Endometrial microvascular endothelial cells (primary cell): ENCODE results near the gene FOXN4. TPM values are rescaled to one million over a fixed set of nuclear protein-coding genes. Genes with fewer than 3 reads are reported as not detected.

Experiments used
- in situ Hi-C: cut with HindIII; loops from 2 replicates; pipeline ENCODE4 v1.10.0; 2017; ENCODE audit warnings: low sequenced_read_pairs, low pct_unique_long_range_greater_than_20kb; ENCODE audit errors: inconsistent ontology term
- total RNA-seq: library from RNA; depleted of rRNA; stranded (reverse); fragments of >200 nt; gene quantifications from one replicate; pipeline ENCODE4 v1.2.3, GENCODE V29; 2015; ENCODE audit errors: inconsistent ontology term

The FOXN4 gene
- total RNA-seq, 1 donor from 2014 or later = not detected

DNA sequence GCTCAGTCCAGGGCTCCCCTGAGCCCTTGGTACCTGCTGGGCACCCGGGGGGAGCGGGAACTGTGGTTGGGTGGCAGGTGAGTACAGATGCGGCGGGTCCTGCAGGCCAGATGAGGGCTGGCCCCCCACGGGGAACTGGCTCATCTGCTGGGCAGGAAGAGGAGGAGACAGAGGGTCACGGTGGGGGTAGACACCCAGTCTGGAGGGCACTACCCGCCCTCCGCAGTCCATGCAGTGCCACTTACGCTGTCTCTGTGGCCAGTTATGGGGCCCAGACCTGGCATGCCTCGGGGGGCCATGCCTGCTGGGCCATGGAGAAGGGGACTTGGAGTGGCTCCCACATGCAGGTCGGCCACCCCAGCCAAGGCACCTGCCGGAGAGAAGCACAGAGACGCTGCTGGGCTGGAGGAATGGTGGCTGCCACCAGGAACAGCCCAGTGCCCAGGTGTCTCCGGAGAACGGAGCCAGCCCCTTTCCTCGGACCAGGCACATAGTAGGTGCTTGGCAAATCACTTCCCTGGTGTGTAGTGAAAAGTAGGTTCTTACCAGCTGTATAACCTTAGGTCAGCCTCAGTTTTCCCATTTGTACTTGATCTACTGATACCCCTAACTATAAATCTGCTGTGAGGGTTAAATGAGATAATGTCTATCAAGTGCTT lies 21.1 kb downstream of the FOXN4 start:
- in situ Hi-C loops = no loop called here

DNA sequence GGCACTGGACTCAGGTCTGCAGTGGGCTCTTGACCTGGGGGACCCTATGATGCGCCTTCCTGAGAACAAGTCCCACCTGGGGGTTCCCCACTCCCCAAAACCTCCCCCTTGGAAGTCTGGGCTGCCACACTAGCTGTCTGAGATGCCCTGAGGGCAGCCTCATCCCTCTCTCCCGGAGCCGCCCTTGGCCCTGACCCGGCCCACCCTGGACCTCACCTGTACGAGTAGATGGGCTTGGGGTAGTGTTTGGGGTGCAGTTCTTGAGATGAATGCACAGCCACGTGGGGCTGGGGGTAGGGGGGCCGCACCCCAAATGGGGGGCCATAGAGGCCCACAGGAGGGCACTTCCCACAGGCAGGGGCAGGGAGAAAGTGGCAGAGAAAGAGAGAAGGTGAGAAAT lies 21.9 kb downstream of the FOXN4 start:
- in situ Hi-C loops = no loop called here

DNA sequence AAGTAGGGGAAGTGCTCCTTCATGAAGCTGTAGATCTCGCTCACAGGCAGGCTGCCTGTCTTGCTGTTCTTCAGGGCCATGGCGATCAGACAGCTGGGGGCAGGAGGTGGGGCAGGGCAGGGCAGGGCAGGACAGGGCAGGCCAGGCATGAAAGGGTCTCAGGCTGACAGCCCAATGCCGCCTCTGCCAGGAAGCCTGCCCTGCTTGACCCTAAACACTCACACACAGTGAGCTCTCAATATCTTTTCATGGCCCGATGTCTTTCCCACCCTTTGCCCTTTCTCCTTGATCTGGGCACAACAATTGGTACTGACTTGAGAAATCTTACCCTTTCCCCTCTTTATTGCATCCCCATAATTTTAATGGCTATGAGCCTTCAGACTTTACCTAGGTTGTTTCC lies 22.4 kb downstream of the FOXN4 start:
- in situ Hi-C loops = no loop called here

DNA sequence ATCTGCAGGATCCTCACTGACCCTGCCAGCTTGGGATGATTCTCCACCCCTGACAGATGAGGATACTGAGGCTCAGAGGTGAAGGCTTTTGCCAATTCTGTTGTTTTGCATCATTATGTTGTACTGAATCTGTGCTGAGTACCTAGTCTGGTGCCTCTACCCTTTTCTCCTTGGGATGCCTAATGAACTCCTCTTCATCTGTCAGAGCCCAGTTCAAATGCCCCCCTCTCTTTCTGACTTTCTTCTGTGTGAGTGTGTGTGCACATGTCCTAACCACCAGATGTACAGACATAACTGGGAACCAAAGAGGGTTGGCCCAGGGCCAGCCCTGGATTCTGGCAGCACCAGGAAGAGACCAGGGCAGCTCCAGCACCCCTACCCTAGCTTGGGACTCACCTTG lies 22.8 kb downstream of the FOXN4 start:
- in situ Hi-C loops = no loop called here

DNA sequence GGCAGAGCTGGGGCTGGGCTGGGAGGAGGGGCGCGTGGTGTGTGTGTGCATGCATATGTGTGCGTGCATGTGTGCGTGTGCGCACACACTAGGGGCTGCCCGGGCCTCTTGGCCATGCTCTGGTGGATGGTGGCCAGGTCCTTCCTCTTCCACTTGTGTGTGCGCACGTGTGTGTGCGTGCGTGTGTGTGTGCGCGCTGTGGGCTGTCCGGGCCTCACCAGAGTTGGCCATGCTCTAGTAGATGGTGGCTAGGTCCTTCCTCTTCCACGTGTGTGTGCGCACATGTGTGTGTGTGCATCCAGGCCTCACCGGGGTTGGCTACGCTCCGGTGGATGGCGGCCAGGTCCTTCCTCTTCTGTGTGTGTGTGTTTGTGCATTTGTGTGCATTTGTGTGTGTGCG lies 24.7 kb downstream of the FOXN4 start:
- in situ Hi-C loops = no loop called here

DNA sequence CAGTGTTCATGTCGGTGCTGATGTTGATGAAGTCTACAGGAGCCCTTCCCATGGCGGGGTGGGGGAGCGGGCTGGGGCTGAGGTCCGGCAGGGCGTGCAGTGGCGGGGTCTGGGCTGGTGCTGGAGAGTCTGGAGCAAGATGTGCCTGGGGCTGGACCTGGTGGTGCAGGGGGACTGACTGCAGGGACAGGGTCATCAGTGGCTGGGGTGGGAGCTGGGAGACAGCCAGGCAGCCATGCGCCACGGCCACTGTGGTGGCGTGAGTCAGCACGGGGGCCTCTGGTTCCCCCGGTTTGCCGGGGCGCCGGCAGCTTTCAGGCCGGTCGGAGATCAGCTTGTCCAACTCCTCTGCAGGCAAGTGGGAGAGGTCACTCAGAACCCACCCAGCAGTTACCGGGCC lies 27.6 kb downstream of the FOXN4 start:
- in situ Hi-C loops = no loop called here

DNA sequence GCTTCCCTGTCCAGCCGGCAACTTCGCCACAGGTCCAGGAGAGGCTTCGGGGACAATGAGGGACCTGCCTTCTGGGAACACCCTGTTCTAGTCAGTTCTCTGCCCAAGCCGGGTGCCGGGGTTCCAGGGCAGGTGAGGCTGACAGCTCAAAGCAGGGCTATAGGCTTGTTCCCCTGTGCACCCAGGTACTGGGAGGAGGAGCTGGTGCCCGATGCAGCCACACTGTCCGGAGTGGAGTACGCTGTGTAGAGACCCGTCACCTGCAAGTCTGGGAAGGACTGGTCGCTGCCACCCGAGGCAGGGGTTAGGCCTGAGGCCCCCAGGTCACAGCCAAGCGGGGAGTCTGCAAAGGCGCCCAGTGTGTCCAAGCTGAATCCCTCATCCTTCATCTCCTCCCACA lies 29.6 kb downstream of the FOXN4 start:
- in situ Hi-C loops = no loop called here

DNA sequence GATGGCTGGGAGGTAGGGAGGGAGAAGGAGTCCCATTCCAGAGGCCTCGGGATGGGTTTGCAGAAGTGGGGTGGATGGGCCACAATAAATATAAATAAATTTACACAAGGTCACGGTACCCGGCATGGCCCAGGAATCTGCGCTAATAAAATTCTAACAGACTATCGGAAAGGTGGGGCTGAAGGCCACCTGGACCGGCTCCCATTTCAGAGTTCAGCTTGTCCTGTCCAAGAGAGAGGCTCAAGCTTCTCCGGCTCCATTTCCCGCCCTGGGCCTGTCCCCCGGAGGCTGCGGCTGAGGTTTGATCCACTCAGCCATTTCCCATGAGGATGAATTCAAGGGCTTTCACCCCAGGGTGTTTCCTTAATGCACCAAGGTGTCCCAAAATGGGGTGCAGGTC lies 30.2 kb downstream of the FOXN4 start:
- in situ Hi-C loops = no loop called here

DNA sequence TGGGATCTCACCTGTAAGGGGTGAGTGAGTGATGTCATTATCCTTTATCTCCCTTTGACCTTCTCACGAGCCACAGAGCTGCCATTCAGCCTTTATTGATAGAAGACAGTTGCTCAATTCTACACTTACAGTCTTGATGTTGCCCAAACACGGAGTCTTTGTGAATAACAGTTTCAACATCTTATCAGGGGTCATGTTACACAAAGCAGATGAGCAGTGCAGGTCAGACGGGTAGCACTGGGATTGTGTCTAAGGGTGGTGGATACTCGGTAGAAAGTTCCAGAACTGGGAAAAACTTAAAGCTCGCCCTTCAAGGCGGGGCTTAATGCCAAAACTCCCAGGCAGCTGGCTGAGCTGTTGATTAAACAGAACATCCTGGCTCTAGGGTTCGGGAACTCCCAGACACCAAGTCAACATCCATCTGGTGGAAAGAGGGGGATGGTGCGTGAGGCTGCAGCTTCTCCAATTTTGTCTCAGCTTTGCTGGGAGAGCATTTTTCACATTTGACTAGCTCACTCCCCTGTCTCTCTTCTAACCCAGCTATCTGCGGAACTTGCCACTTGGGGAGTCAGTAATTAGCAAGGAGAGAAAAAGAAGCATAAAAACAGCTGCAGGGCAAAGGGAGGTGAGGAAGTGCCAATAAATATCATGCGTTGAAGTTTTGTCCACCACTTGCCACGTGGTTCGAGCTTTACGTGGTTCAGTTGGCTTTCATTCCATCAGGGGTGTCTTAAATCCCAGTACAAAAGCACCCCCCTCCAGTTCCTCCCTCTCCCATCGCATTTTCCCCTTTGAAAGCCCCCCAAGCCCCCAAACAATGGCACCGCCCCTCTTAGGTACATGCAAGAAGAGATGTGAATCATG lies 31.0 kb downstream of the FOXN4 start:
- in situ Hi-C loops = no loop called here

DNA sequence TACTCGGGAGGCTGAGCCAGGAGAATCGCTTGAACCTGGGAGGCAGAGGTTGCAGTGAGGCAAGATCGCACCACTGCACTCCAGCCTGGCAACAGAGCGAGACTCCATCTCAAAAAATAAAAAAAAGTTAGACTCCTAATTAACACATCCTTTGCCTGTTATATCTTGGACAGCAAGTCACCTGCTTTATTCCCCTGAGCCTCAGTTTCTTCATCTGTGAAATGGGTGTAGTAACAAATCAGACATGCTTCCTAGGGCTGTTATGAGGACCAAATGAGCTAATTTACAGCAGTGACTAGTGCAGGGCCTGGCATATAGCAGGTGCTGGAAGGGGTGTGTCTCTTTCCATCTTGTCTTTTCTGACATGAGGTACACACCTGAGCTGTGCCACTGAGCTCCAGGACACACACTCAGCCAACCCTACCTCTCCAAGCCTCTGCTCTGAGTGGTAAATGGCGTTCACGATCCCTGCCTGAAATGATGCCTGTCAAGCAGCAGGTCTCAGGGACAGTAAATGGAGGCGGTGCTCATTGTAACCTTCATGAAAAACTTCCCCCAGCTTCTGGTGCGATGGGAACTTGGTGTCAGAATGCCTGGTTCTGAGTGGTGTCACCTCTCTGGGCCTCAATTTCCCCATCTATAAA lies 31.7 kb downstream of the FOXN4 start:
- in situ Hi-C loops = no loop called here

DNA sequence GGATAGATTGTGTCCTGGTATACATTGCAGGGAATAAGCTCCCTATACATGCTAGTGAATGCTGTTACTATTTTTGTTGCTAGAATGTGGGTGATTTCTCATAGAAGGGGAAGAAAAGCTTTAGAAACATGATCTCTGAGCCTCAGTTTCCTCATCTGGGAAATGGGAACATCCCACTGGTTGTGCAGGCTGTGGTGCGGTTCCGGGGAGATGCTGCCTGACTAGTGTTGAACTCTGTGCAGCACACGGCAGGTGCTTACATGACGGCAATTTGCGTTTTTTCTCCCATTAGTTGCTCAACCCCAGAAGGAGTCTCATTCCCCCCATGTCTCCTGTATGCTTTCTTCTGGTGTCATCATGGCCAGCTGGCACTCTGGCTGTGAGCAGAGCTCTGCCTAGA lies 32.9 kb downstream of the FOXN4 start:
- in situ Hi-C loops = no loop called here

DNA sequence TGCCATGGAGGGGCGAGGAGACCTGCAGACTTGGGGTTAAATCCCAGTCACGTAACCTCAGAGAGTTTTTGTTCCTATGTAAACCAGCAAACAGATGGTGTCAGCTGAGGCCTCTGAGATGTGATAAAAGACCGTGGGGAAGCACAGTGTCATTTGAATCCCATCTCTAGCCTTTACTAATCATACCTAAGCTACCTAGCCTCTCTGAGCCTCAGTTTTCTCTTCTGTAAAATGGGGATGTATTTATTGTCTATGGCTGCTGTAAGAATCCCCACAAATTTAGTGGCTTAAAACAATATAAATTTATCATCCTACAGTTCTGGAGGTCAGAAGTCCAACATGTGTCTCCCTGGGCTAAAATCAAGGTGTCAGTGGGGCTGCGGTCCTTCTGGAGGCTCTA lies 33.9 kb downstream of the FOXN4 start:
- in situ Hi-C loops = no loop called here

DNA sequence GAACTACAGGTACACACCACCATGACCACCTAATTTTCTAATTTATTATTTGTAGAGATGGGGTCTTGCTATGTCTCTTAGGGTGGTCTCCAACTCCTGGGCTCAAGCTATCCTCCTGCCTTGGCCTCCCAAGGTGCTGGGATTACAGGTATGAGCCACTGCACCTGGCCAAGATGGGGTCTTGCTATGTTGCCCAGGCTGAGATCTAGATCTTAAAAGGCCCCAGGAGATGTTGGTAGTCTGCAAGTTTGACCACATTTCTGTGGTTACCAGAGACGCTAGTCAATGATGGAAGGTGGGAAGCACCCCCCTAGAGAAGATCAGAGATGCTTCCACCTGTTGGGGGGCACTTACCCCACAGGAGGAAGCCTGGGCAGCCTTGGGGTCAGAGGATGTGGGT lies 34.7 kb downstream of the FOXN4 start:
- in situ Hi-C loops = no loop called here

DNA sequence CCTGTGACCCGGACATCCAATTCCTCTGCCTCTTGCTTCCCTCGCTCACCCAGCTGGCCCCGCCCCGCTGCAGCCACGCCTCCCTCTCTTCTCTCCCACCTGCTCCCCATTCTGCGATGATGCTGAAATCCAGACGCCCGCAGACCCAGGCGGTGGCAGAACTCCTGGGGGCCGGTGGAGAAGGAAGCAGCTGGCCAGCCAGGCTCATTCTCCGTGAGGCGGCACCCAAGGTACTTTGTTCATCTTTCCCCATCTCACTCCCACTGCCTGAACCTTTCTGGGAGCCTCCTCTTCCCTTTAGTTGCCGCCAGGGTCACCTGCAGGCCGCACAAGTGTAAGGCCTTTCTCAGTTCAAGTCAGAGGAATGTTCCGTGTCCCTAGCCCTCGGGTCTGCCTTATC lies 35.7 kb downstream of the FOXN4 start:
- in situ Hi-C loops = no loop called here

DNA sequence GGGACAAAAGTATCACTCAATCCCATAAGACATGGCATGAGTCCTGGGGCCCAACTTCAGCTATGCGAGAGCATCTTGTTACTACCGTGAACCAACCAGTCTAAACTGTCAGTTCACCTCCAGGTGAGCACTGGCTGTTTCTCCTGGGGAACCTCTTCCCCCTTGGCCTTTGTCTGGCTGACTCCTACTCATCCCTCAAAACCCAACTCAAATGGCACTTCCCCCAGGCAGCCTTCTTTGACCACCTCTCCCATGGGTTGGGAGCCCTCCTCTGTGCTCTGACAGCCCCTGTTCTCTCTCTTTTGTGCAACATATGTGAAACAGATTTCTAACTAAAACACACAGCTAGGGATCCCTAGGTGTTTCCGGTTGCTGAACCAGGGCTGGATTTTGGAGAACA lies 37.7 kb downstream of the FOXN4 start:
- in situ Hi-C loops = no loop called here

DNA sequence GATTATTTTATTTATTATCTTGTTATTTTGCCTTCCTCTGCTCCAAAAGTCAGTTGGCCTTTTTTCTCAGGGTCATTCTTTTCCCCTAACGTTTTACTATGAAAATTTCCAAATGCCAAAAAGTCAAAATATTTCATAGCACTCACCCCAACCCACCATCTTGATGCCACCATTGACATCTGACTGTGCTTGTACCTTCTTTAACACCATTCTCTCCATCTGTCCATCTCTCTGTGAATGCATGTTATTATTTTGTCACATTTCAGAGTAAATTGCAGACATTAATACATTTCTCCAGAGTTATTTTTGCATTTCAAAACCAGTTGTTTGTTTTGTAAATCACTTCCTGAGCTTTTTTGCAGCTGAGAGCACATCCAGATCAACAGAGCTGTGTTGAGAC lies 38.6 kb downstream of the FOXN4 start:
- in situ Hi-C loops = no loop called here

DNA sequence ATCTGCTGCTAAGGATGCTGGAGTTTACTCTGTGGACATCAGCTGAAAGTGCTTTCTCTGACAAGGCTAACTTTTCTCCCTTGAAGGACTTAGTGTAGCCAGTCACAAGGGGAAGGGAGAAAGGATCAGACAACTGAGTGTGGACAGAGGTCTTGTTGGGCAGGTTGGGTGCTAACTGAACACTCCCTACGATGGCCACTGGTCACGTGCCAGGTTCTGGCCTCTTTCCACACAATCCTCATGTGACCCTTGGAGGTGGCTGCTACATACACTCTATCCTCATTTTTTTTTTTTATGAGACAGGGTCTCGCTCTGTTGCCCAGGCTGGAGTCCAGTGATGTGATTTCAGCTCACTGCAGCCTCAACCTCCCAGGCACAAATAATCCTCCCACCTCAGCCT lies 39.7 kb downstream of the FOXN4 start:
- in situ Hi-C loops = no loop called here

DNA sequence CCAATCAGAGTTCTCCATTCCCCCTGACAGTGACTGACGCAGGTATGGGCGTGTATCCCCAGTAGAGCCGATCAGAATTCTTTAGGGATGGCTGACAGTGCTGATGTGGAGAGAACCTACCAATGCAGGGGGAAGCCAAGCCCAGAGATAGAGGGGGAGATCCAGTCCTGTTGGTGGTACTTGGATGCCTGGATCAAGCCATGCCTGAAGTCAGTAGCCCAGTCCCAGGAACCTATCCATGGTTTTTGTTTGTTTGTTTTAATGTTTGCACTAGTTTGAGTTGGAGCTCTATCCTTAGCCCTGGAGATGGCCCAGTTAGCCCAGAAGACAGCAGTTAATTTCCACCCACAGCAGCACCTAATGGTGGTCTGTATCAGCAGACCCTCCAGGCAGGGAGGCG lies 40.2 kb downstream of the FOXN4 start:
- in situ Hi-C loops = no loop called here

DNA sequence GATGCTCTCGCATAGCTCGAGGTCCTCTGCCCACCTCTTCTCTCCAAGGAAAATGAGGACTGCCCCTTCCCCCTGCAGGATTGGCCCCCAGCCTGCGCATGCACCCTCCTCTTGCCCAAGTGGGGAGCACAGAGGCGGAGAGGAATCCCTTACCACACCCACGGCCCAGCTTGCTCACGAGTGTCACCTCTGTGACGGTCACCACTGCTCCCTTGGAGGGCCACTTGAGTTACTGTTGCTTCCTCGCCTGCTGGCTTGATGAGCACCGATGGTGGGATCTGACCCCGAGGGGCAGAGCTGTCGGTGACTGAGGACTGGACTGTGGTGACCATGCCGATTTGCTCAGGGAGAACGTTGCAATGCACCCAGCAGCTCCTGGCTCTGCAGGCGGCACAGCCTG lies 41.7 kb downstream of the FOXN4 start:
- in situ Hi-C loops = no loop called here
